Cortex of kidney (tissue), 1 donor: Measurements from ENCODE around the gene DEF6.
A peak's percentile ranks its signal among the peaks of the same experiment; 100 is the strongest.

Source experiments
- DNase-seq: peaks from one replicate; lab custom pipeline; 2025; lab: John Stamatoyannopoulos, UW

DEF6 gene

GRCh38 chr6:35297601-35298481 is at the start of gene DEF6:
TSS of gene DEF6 (plus strand) at chr6:35297818. CDS start at chr6:35297857, 39 bp downstream.
- no peak for DNase-seq

- no peak for DNase-seq
These were observed 49.3 kb upstream of the DEF6 start for GRCh38 chr6:35248300-35248699.

DNA sequence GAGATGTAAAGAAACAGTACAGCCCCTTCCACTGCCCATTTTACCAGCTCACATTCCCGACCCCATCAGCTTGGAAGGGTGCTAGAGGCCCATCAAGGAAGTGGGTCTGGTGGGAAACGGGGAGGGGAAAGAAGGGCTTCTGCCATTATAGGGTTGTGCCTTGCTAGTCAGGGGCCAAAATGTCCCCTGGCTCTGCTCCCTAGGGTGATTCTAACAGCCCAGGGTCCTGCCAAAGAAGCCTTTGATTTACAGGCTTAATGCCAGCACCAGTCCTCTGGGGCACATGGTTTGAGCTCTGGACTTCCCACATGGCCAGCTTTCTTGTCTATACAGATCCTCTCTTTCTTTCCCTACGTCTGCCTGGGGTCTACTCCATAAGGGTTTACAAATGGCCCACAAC is 48.7 kb upstream of the DEF6 start:
- DNase-seq = no peak

GRCh38 chr6:35251949-35252348 is 45.7 kb upstream of the DEF6 start:
- no peak for DNase-seq

- DNase-seq = no peak
These were observed 44.4 kb upstream of the DEF6 start for GRCh38 chr6:35253249-35253648.

GRCh38 chr6:35258336-35258735 is 39.3 kb upstream of the DEF6 start:
- DNase-seq = no peak

GRCh38 chr6:35258858-35259193 is 38.8 kb upstream of the DEF6 start:
- DNase-seq = no peak

DNA sequence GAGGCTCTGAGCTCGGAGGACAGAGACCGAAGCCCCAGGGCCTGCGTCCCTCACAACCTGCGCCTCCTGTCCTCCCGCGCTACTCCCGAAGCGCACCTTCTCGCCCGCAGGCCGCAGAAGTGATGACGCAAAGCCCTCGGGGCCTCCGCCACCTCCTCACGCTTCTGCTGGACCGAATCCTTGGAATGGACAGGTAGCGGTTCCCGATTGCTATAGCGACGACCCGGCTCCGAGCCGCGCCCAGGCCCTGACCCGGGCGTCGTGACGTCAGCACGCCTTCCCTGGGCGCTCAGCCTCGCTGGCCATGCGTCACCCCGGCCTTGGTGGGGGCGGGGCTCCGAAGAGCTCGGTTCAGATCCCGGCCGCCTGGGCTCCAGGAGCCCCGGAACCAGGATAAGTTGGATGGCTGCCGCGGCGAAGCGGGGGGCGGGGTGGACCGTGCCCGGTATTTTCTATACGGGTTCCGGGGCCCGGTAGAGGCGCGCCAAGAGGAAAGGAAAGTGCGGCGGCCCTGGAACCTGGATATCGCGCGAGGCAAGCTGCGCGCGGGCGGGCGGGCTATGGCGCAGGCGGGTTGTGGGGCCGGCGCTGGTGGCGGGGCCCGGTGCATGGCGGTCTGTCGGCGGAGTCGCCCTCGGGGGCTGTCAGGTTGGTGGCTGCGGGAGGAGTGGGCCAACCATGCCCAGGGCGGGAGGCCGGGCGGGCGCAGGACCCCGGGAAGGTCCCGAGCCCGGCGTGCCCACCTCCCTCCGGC is 38.2 kb upstream of the DEF6 start, which contains the start of gene ZNF76:
TSS of gene ZNF76 (plus strand) at position 542 of the 754 bp plus-strand sequence. CDS start 21,417 bp downstream, outside the sequence.
- peak; percentile 65 for DNase-seq

DNA sequence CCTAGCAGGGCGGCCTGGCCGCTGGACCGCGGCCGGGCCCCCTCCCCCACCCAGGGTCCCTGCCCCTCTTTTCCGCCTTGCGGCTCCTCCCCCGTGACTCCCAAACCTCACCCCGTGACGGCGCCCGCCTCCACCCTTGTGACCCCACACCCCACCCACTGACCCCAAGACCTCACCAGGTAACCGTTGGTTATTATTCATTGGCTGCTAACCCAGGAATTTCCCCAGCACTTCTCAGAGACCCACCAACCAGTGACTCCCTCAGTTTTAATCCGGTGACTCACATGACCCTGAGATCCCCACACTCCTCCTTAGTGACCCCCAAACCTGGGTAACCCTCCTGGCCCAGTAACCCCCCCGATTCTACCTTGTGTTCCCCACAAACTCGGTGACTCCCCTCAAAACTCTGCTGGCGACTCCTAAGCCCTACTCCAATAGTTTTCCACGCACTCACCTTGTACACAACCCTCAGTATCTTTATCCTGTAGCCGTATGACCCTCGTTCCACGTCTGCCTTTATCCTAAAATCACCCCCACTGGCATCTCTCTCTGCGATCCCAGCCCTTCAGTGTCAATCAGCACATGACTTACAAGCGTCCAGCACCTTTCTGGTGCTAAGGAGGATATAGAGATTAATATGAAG is 37.5 kb upstream of the DEF6 start:
- DNase-seq = no peak

DNA sequence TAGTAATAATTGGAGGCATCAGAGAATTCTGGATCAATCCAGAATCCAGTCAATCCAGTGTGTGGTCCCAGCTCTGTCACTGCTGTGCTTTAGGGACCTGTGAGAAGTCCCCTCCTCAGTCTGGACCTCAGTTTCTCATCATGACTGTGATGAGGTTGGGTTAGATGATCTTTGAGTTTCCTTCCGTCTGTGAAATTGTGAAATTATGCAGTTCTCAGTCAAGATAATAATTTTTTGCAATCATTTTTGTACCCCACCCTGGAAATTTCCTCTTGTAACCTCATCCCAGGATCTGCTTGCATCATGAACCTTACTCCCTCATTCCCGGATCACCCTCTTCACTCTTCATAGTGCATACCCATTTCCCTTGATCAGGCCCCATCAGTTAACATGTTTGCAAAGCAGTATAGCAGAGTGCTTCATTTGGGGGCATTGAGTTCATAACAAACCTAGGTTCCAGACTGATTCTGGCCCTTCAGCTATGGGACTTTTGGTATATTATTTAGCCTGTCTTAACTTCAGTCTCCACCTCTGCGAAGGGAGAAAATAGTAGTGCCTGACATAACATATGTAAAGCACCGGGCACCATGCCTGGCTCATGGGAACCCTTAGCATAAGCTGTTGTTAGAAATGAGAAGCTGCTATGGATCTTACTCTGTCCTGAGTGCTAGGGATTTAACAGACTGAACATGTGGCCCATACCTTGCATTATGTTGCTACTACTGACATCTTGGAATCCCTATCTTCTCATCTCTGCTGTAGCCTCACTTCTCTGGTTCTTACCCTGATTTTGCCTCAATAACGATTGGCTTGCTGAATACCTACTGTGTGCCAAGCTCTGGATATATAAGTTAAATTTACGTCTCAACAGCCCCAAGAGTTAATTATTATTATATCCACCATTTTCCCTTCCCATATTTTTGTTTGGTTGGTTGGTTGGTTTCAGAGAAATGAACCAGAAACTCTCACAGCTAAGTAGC is 36.7 kb upstream of the DEF6 start:
- DNase-seq = no peak

DNA sequence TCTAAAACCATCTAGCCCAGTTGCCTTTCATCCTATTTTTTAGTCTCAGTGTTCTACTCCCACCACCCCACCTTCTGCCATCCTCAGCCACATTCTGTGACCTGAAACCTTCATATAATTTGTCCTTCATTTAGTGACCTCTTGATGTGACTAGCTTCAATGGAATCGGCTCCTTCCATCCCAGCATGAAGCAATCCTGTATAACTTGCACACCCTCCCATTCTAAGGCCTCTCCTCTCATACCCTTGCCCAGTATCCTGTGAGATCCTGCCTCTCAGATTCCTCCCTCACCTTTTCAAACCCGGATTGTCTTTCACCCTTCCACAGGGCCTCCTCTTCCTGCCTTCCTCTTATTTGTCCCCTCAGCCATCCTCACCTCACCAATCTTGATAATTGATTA is 35.0 kb upstream of the DEF6 start:
- DNase-seq = no peak

GRCh38 chr6:35264550-35265274 is 32.9 kb upstream of the DEF6 start:
- DNase-seq = no peak

- DNase-seq = no peak
These were observed 32.1 kb upstream of the DEF6 start for GRCh38 chr6:35265523-35265922.

GRCh38 chr6:35267446-35267845 is 30.2 kb upstream of the DEF6 start:
- DNase-seq = no peak

GRCh38 chr6:35267897-35268296 is 29.7 kb upstream of the DEF6 start:
- DNase-seq = no peak

GRCh38 chr6:35272005-35272404 is 25.6 kb upstream of the DEF6 start:
- no peak for DNase-seq

GRCh38 chr6:35273822-35274559 is 23.6 kb upstream of the DEF6 start:
- no peak for DNase-seq

GRCh38 chr6:35275744-35276260 is 21.8 kb upstream of the DEF6 start:
- no peak for DNase-seq

DNA sequence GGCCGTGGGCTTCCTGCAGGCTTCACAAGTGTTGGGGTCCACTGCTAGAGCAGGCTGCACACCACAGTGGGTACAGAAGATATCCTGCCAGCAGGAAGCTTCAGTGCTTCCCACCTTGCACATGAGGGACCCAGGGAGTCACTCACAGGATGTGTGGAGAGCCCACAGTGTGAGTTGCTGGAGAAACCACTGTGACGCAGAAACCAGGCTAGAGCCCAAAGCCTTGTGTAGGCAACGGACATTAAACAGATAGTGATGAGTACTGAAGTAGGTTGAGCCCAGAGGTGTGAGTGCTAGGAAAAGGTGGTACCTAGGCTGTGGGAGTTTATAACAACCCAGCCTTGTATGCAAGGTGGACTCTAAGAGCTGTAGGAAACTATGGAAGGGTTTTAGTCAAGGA is 18.9 kb upstream of the DEF6 start:
- no peak for DNase-seq

DNA sequence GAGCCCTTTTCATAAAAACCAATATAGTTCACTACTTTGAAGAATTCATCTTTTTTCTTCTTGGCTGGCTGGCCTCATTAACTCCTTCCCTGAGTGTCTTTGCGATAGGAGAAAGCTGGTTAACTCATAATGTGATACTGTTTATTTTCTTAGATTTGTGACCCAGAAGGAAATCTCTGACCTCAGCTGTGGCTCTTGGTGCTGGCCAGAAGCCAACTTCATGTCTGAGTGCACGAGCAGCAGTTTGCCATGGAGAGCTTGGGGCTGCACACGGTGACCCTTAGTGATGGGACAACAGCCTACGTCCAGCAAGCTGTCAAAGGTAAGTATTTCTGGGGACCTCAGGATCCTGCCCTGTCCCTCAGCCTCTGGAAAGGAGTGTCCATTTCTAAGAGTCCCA is 16.7 kb upstream of the DEF6 start:
- no peak for DNase-seq
